NCI-H748 (cell line): ENCODE results near the gene GPATCH11.

ENCODE experiments used
- DNase-seq: peaks from one replicate; lab custom pipeline; 2025; ENCODE audit not compliant: unreplicated experiment; lab: John Stamatoyannopoulos, UW

The GPATCH11 gene

DNA sequence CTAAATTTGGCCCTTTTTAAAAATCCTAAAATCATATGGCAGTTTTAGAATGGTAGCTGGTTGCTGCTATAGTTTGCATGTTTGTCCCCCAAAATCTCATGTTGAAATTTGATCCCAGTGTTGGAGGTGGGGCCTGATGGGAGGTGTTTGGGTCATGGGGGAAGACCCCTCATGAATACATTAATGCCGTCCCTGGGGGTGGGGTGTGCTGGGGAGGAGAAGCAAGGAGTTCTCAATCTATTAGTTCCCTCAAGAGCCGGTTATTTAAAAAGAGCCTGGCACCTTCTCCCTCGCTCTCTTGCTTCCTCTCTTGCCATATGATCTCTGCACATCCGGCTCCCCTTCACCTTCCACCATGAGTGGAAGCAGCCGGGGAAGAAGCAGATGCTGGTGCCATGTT is 20.8 kb downstream of the GPATCH11 start:
- DNase-seq = no peak

DNA sequence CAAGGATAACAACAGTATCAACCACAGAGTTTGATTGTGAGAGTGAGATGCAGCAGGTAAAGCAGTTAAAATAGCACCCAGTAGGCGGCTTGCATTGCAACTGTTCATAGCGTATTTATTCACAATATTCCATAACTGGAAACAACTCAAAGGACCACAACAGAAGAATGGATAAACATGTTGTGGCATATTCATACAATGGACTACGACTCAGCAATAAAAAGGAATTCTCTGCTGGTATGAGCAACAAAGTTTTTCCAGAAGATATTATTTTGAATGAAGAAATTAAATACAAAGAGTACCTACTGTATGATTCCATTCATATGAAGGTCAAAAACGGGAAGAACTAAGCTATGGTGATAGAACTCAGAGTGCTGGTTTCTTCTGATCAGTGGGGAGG is 25.2 kb downstream of the GPATCH11 start:
- no peak for DNase-seq

DNA sequence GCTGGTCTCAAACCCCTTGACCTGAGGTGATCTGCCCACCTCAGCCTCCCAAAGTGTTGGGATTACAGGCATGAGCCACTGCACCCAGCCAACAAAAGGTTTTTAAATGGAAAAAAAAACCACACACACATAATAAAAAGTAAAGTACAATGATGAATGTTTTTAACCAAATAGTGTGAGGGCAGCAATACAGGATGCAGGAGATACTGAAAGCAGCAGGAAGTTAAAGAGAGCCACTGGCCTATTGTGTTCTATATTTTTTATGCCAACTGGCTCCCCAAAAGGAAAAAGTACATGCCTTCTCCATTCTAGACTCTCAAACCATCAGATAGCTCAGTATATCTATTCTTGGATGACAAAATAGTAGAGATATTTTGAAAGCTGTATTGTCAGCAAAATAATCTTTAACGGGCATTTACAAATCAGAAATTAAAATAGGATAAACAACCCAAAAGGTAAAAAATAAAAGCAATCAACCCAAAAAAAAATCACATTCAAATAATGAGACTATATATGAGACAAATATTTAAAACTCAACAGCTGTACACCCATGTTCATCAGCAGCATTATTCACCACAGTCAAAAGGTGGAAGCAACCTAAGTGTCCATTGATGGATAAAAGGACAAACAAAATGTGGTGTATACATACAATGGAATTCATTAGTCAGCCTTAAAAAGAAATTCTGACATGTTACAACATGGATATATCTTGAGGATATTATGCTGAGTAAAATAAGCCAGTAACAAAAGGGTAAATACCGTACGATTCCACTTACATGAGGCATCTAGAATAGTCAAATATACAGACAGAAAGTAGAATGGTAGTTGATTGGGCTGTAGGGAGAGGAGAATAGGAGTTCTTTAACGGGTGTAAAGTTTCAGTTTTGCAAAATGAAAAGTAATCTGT is 26.2 kb downstream of the GPATCH11 start:
- DNase-seq = no peak

DNA sequence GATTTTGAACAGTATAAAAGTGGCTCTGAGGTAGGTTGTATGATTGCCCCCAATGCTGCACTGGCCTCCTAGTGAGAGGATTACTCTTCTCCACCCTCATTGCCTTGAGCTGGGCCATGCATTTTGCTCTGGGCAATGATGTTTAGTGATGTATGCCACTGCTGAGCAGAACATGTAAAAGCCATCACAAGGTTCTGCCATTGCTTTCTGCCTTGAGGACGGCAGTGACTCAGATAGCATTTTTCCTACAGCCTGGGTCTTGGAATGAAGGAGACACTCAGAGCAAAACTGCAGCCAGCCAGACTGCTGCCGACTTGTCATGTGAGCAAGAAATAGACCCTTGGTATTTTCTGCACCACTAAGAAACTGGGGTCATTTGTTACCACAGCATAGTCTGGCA is 27.6 kb downstream of the GPATCH11 start:
- no peak for DNase-seq

DNA sequence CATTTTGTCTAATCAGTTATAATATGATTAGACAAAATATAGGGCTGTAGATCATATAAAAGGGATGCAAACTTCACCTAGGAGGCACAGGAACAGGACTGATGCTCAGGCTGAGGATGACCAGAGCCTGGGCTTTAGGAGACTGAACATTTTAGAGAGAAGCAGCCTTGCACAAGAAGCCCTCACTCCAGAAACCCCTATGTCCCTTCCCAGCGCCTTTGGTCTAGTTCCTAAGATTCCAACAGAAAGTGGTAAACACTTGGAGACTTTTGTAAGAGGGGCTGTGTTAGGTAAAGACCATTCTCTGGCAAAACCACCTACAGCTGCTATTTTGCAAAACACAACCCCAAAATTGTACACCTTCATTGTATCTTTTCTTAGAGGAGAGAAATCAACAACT is 33.2 kb downstream of the GPATCH11 start:
- no peak for DNase-seq

DNA sequence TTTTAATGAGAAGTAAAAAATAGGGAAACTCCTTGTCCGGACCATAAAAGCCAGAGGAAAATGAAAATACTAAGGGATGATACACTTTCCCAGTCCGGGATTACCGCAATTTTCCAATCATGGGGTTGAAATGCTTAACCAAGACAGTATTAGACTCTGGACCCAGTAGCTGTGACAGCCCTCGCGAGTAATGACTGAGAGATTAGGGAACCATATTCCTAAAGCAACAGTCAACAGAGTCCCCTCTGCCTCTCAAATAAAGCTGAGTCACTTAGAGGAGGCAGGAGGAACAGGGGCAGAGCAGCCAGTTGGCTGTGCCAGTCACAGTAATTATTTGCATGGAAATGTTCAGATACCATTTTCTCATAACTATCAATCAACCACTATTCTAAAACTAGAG is 34.8 kb downstream of the GPATCH11 start:
- no peak for DNase-seq

DNA sequence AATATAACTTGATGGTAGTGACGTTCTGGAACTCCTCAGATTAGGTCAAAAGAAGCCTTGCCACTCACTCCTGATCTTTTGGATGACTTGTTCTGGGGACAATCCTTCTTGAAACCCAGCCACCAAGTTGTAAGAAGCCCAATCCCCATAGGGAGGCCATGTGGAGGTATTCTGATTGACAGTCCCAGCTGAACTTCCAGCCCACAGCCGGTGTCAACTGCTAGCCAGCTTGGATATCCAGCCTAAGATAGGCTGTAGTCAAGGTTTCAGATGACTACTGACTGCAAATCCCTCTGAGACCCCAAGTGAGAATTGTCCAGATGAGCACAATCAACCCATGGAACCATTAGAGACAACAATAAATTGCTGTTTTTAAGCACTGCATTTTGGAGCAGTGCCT is 41.1 kb downstream of the GPATCH11 start:
- DNase-seq = no peak

DNA sequence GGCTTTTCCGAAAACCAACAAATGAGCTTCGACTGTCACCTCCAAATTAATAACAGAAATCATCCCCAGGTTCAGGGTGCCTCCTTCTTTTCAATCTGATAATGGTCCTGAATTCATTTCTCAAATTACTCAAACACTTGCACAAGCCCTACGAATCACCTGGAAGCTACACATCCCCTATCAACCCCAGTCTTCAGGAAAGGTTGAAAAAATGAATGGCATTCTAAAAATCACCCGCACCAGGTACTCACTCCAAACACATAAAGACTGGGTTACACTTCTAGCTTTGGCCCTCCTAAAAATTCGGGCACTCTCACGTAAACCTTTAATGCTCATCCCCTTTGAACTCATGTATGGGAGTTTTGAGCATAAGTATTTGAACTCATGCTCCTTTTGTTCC is 48.6 kb downstream of the GPATCH11 start:
- no peak for DNase-seq

DNA sequence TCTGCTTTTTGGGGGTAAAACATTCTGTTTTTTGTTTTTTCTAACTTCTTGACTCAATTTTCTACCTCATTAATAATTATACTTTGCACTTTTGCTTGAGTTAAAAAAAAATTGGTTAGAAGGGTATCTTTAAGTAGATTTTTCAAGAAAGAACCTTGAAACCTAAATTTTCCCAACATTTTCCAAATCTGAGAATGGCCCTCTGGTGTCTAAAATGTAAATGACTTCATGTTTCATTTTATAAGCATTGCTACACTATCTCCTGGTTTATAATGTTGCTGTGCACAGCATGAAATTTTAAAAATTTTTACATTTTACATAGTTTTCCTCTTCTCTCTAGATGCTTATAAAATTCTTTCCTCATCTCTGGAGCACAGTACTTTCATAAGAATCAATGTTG is 58.2 kb downstream of the GPATCH11 start:
- DNase-seq = no peak

DNA sequence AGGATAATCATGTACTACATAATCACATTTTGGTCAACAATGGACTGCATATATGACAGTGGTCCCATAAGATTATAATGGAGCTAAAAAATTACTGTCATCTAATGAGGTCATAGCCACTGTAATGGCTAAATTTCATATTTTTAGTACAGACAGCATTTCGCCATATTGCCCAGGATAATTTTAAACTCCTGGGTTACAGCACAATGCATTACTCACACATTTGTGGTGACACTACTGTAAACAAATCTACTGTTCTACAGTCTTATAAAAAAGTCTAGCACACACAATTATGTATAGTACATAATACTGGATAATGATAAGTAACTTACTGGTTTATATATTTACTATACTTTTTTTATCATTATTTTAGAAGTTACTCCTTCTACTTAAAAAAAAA is 59.7 kb downstream of the GPATCH11 start:
- DNase-seq = no peak

DNA sequence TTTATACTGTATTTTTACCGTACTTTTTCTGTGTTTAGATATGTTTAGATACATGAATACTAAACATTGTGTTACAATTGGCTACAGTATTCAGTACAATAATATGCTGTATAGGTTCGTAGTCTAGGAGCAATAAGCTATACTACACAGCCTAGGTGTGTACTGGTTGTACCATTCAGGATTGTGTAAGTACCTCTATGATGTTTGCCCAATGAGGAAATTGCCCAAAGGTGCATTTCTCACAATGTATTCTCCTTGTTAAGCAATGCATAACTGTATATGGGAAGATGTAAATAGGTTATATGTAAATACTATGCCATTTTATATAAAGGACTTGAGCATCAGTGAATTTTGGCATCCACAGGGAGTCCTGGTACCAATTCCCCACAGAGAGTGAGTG is 61.7 kb downstream of the GPATCH11 start:
- no peak for DNase-seq

DNA sequence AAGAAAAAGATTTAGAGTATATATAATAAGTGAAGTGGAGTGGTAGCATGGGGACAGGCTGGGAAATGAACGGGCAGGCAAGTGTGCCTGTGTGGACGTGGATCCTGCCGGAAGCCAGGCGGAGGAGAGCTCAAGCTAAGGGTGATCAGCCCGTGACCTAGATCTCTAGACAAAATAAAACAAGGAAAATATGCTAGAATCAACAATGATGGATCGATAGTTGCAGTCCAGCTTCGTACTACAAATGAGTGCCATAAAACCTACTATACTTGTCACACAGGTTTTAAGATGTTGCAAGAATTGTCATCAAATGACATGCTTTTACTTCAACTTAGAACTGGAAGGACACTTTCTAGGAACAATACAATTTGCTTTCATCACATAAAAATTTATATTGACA is 64.0 kb downstream of the GPATCH11 start:
- no peak for DNase-seq
